Activated CD4-positive, alpha-beta T cell treated with anti-CD3 and anti-CD28 coated beads, Interleukin-2, amount 10 ng/mL, durations not matched to agents 7 days and 5 days (primary cell): ENCODE measurements around the gene CYP8B1. TPM values are rescaled to one million over a fixed set of nuclear protein-coding genes. Genes with fewer than 3 reads are reported as not detected.
A peak's percentile ranks its signal among the peaks of the same experiment; 100 is the strongest.
"Not testable (repeated sequence)": the region's sequence is repeated elsewhere in the genome, so short reads cannot be mapped to it uniquely, and the experiment has no call there.

Experiments
- CTCF ChIA-PET: fragments of 350-600 bp; sonication (Branson Sonifier 250); formaldehyde crosslinking; loops from one replicate; lab custom pipeline; 2021; ENCODE audit warnings: antibody characterized with exemption; lab: Charles Lee
- POLR2A ChIA-PET: fragments of 350-600 bp; sonication (Branson Sonifier 250); formaldehyde crosslinking; loops from one replicate; lab custom pipeline; 2021; ENCODE audit warnings: antibody characterized with exemption; lab: Charles Lee
- DNase-seq: peaks from one replicate; pipeline ENCODE4 v3.0.0-alpha.2; 2020
- H3K27ac Mint-ChIP-seq: one replicate; pipeline ENCODE4 v1.8.0; 2021; ENCODE audit warnings: mild to moderate bottlenecking, moderate library complexity, mixed read lengths
- H3K27me3 Mint-ChIP-seq: one replicate; pipeline ENCODE4 v1.8.0; 2021; ENCODE audit warnings: mixed read lengths
- H3K36me3 Mint-ChIP-seq: one replicate; pipeline ENCODE4 v1.8.0; 2021; ENCODE audit warnings: low read depth, mixed read lengths
- H3K4me1 Mint-ChIP-seq: one replicate; pipeline ENCODE4 v1.8.0; 2021; ENCODE audit warnings: mixed read lengths
- H3K4me3 Mint-ChIP-seq: one replicate; pipeline ENCODE4 v1.8.0; 2021; ENCODE audit warnings: mild to moderate bottlenecking, moderate library complexity, mixed read lengths
- H3K9me3 Mint-ChIP-seq: one replicate; pipeline ENCODE4 v1.8.0; 2021; ENCODE audit warnings: mixed read lengths
- total RNA-seq, 2 experiments: library from RNA; stranded (reverse); gene quantifications; one replicate each; pipeline ENCODE4 v1.2.3, GENCODE V29; 2021

The CYP8B1 gene
- total RNA-seq, 2 experiments from 2014 or later: not detected

- CTCF ChIA-PET: no interaction called here
- no peak for DNase-seq
- peaks cover 27% of the 10 kb centered on the region for H3K9me3 Mint-ChIP-seq
- H3K4me1 Mint-ChIP-seq: peaks cover 12% of the 10 kb centered on the region
- peak overlapping the region; percentile 2 for H3K4me3 Mint-ChIP-seq
- peaks cover 22% of the 10 kb centered on the region for H3K27me3 Mint-ChIP-seq
- H3K27ac Mint-ChIP-seq: no peak overlapping the region
- POLR2A ChIA-PET: no interaction called here
- H3K36me3 Mint-ChIP-seq: peaks cover 11% of the 10 kb centered on the region
Observed at GRCh38 chr3:42900226-42901072, 24.8 kb upstream of the CYP8B1 start.

GRCh38 chr3:42898896-42899675 is 23.4 kb upstream of the CYP8B1 start:
- Mint-ChIP-seq H3K4me1 (peaks cover 17% of the 10 kb centered on the region), H3K27ac (no peak overlapping the region), H3K9me3 (peaks cover 13% of the 10 kb centered on the region), H3K36me3 (peaks cover 1% of the 10 kb centered on the region), H3K27me3 (peaks cover 8% of the 10 kb centered on the region), H3K4me3 (no peak overlapping the region)
- ChIA-PET POLR2A (no interaction called here), CTCF (interaction anchor here (0.7 kb wide), 1 partner anchor 216 kb away, joined by 3 read pairs; no protein-coding TSS in a partner anchor)
- DNase-seq: no peak

DNA sequence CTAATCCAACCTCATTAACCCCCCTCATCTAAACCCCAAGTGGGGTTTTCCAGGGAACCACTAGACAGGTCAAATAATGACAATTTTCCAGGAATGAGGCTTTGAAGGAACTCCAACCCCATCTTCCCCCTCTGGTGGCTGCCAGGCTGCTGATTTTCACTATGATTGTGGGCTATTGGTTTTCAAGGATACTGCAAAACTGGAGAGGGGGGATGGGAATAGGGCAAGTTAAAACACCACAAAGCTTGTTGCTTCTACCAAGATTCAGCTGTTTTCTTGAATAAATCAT is 19.8 kb upstream of the CYP8B1 start:
- H3K27me3 Mint-ChIP-seq: peaks cover under 1% of the 10 kb centered on the region
- peaks cover 14% of the 10 kb centered on the region for H3K4me1 Mint-ChIP-seq
- H3K36me3 Mint-ChIP-seq: no peaks in the 10 kb centered on the region
- H3K27ac Mint-ChIP-seq: no peak overlapping the region
- H3K9me3 Mint-ChIP-seq: peaks cover 1% of the 10 kb centered on the region
- DNase-seq: no peak
- CTCF ChIA-PET: no interaction called here
- POLR2A ChIA-PET: no interaction called here
- H3K4me3 Mint-ChIP-seq: no peak overlapping the region

DNA sequence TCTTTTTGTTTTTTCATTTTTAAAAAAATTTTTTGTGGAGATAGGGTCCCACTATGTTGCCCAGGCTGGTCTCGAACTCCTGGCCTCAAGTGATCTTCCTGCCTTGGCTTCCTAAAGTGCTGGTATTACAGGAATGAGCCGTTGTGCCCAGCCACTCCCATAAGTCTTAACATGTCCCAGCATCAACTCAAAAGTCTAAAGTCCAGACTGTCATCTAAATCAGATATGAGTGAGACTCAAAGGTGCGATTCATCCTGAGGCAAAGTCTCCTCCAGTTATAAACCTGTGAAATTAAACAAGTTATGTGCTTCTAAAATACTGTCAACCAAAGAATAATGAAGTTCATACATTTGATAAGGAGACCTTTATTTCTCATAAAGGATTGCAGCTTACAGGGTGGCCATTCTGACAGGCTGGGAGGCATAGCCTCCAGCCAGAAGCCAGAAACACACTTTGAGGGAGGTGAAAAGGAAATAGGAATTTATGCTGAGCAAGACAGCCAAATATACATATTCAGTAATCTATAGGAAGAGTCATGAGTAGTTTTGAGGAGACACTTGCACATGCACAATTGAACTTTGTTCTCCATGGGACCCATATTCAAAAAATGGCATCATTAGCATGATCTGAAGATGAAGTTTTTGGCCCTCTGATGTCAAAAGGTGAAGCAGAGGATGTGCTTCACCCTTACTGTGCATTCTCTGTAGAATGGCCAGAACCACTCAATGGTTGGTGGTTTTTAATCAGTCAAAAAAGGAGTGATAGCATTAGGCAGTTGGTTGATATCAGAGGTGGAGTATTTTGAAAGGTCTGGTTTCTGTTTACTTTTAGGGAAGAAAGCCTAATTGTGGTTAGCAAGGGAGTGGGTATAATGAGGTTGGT is 19.3 kb upstream of the CYP8B1 start:
- Mint-ChIP-seq H3K4me1 (peaks cover 12% of the 10 kb centered on the region), H3K9me3 (no peaks in the 10 kb centered on the region), H3K27ac (no peak overlapping the region), H3K36me3 (no peaks in the 10 kb centered on the region), H3K4me3 (no peak overlapping the region), H3K27me3 (no peaks in the 10 kb centered on the region)
- ChIA-PET POLR2A (no interaction called here), CTCF (interaction anchor here (1.5 to 1.7 kb wide), 2 partner anchors 12 to 14 kb away, joined by 3 to 5 read pairs; no protein-coding TSS in a partner anchor)
- no peak for DNase-seq

GRCh38 chr3:42892807-42893206 is 17.1 kb upstream of the CYP8B1 start:
- no peaks in the 10 kb centered on the region for H3K9me3 Mint-ChIP-seq
- peaks cover 5% of the 10 kb centered on the region for H3K27me3 Mint-ChIP-seq
- H3K4me3 Mint-ChIP-seq: no peak overlapping the region
- CTCF ChIA-PET: interaction anchor here (1.0 kb wide), 1 partner anchor 12 kb away, joined by 6 read pairs; no protein-coding TSS in a partner anchor
- peaks cover 13% of the 10 kb centered on the region for H3K4me1 Mint-ChIP-seq
- POLR2A ChIA-PET: no interaction called here
- no peak for DNase-seq
- no peaks in the 10 kb centered on the region for H3K36me3 Mint-ChIP-seq
- no peak overlapping the region for H3K27ac Mint-ChIP-seq

DNA sequence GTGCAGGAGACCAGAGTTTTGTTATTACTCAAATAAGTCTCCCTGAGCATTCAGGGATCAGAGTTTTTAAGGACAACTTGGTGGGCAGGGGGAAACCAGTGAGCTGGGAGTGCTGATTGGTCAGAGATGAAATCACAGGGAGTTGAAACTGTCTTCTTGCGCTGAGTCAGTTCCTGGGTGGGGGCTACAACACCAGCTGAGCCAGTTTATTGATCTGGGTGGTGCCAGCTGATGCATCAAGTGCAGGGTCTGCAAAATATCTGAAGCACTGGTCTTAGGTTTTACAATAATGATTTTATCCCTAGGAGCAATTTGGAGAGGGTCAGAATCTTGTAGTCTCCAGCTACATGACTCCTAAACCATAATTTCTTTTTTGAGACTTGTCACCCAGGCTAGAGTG is 16.5 kb upstream of the CYP8B1 start:
- ChIA-PET POLR2A (no interaction called here), CTCF (interaction anchor here (1.0 kb wide), 1 partner anchor 11 kb away, joined by 6 read pairs; no protein-coding TSS in a partner anchor)
- Mint-ChIP-seq H3K27me3 (peaks cover 9% of the 10 kb centered on the region), H3K36me3 (no peaks in the 10 kb centered on the region), H3K4me3 (no peak overlapping the region), H3K4me1 (peaks cover 13% of the 10 kb centered on the region), H3K27ac (no peak overlapping the region), H3K9me3 (no peaks in the 10 kb centered on the region)
- no peak for DNase-seq

DNA sequence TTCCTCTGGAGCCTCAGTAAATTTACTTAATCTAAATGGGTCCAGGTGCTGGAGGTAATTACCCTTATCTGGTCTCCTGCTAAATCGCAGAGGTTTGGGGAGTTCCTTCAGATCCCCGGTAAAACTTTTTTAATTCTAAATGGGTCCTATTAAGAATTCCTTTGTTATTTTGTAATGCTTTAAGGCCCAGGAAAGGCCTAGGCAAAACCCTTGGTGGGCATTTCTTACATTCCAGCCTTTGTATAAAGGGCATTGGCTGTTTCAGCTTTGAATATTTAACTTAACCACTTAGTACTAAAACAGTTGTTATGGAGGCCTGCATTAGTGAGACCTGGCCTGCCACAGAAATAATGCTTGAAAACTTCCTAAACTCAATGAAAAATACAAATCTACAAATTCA is 15.4 kb upstream of the CYP8B1 start:
- Mint-ChIP-seq H3K27ac (no peak overlapping the region), H3K9me3 (no peaks in the 10 kb centered on the region), H3K36me3 (no peaks in the 10 kb centered on the region), H3K27me3 (peaks cover 10% of the 10 kb centered on the region), H3K4me1 (peaks cover 13% of the 10 kb centered on the region), H3K4me3 (no peak overlapping the region)
- no peak for DNase-seq
- POLR2A ChIA-PET: no interaction called here
- CTCF ChIA-PET: interaction anchor here (1.3 kb wide), 1 partner anchor 10 kb away, joined by 3 read pairs; no protein-coding TSS in a partner anchor

- no peak overlapping the region for H3K27ac Mint-ChIP-seq
- peaks cover 5% of the 10 kb centered on the region for H3K4me1 Mint-ChIP-seq
- no peaks in the 10 kb centered on the region for H3K9me3 Mint-ChIP-seq
- H3K36me3 Mint-ChIP-seq: no peaks in the 10 kb centered on the region
- CTCF ChIA-PET: no interaction called here
- no peak for DNase-seq
- H3K27me3 Mint-ChIP-seq: peaks cover 10% of the 10 kb centered on the region
- POLR2A ChIA-PET: no interaction called here
- no peak overlapping the region for H3K4me3 Mint-ChIP-seq
Observed at GRCh38 chr3:42887084-42887483, 11.4 kb upstream of the CYP8B1 start.

DNA sequence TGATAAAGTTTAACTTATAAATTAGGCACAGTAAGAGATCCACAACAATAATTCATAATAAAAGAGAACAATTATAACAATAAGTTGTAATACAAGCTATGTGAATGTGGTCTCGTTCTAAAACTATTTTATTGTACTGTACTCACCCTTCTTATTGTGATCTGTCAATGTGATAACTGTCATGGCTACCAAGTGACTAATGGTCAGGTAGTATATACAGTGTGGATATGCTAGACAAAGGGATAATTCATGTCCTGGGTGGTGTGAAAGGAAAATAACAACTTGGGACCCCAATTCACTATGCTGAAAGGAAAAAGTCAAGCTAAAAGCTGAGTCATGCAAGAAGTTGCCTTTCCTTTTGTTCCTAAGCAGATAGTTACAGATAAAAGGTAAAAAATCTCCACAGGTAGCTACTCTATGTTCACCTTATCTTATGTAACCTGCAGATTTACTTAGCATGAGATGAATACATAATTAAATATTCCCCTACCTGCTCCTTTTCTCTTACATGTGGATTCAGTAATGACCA is 10.7 kb upstream of the CYP8B1 start:
- CTCF ChIA-PET: no interaction called here
- no peaks in the 10 kb centered on the region for H3K36me3 Mint-ChIP-seq
- POLR2A ChIA-PET: no interaction called here
- no peak overlapping the region for H3K4me3 Mint-ChIP-seq
- H3K27ac Mint-ChIP-seq: no peak overlapping the region
- peaks cover 10% of the 10 kb centered on the region for H3K27me3 Mint-ChIP-seq
- no peaks in the 10 kb centered on the region for H3K9me3 Mint-ChIP-seq
- peaks cover 5% of the 10 kb centered on the region for H3K4me1 Mint-ChIP-seq
- no peak for DNase-seq

DNA sequence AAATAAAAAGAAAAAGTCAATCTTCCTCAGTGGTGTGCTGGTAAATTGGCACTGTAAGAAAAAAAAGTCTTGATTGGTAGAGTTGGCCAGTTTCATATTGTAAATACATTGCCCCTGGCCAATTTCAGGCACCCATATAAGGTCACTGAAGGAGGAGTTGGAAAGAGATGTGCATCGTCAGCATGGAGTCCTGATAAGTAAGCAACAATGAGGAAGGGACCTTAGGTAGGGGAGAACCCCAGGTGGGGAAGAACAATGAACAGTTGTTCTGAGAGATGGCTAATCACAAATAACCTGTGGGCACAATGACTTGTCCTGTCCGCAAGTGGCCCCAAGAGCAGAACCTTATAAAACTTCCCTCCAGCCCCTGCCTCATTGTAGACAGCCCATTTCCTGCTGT is 8.6 kb upstream of the CYP8B1 start:
- Mint-ChIP-seq H3K9me3 (no peaks in the 10 kb centered on the region), H3K4me1 (peaks cover 14% of the 10 kb centered on the region), H3K27ac (no peak overlapping the region), H3K27me3 (peaks cover 12% of the 10 kb centered on the region), H3K4me3 (no peak overlapping the region), H3K36me3 (no peaks in the 10 kb centered on the region)
- DNase-seq: no peak
- ChIA-PET CTCF (no interaction called here), POLR2A (no interaction called here)

DNA sequence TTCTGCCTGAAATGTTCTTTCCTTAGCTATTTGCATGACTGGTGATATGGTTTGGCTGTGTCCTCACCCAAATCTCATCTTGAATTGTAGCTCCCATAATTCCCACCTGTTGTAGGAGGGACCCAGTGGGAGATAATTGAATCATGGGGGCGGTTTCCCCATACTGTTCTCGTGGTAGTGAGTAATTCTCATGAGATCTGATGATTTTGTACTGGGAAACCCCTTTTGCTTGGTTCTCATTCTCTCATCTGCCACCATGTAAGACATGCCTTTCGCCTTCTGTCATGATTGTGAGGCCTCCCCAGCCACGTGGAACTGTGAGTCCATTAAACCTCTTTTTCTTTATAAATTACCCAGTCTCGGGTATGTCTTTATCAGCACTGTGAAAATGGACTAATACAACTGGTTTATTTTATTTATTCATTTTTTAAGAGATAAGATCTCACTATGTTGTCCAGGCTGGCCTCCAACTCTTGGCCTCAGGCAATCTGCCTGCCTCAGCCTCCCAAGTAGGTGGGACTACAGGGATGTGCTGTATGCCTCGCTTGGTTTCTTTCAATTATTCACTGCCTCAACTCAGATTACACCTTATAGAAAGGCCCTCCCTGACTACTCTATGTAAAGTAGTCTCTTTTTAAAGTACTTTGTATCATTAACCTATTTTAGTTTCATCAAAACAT is 7.7 kb upstream of the CYP8B1 start:
- H3K36me3 Mint-ChIP-seq, POLR2A ChIA-PET, H3K27me3 Mint-ChIP-seq, H3K9me3 Mint-ChIP-seq, DNase-seq, H3K27ac Mint-ChIP-seq, H3K4me3 Mint-ChIP-seq: not testable (repeated sequence)
- CTCF ChIA-PET: interaction anchor here (1.5 kb wide), 1 partner anchor 10 kb away, joined by 5 read pairs; no protein-coding TSS in a partner anchor
- H3K4me1 Mint-ChIP-seq: peaks cover 14% of the 10 kb centered on the region
